HG02678 (cell line): ENCODE measurements around the gene ACADL.

ENCODE experiments used
- ATAC-seq: cut with Tn5 transposase; IDR thresholded peaks from one replicate; pipeline ENCODE4 v1.9.1; 2021; ENCODE audit warnings: mild to moderate bottlenecking, moderate library complexity; ENCODE audit not compliant: unreplicated experiment

Gene ACADL

DNA sequence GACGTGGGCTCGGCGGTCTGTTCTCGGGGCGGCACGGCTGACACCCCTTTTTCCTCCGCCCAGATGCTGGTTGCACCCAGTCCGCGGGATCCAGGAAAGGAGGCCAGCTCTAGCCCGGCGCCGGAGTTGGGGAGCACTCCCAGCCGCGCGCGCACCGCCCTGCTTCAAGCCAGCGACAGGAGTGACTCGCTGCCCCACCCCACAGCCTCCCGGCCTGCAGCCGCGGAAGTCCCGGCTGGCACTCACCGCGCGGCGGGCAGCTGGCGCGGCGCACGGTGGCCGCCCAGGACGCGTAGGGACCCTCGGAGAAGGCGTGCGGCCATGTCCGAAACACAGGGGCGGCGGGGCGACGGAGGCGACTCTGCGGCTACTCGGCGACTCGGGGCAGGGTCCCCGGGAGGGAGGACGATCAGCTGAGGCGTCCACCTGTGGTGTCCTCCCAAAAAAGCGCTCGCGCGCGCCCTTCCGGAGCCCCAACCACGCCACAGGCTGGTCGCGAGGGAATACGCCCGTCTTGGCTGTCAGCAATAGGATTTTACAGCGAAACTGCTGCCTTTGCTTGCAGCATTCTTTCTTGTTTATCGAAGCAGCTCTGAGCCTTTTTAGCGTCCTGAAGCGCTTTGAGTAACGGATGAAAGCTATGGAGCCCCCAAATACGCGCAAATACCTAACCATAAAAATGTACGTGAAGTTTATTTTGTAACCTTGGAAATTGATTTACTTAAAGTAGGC lies at the start of gene ACADL:
TSS of gene ACADL (minus strand) at position 507 of the 732 bp plus-strand sequence. CDS start at position 323, 184 bp downstream.
- ATAC-seq: peak; percentile 50

DNA sequence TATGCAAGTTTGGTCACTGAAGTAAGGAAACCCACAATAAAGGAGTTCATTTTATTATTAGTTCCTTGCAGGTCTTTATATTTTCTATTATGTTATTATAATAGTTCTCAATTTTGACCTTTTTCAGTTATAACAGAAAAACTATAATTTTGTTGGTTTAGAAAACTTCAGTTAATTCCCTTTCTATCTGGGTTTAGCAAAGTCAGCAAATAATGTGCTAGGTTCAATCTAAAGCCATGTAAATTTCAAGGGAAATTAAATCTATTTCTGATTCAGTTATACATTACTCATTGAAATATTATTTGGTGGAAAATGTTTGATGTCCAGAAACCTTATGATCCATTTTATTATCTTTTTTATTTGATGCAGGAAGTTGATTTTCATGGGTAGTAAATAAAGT lies 46.1 kb upstream of the ACADL start:
- ATAC-seq: no peak

DNA sequence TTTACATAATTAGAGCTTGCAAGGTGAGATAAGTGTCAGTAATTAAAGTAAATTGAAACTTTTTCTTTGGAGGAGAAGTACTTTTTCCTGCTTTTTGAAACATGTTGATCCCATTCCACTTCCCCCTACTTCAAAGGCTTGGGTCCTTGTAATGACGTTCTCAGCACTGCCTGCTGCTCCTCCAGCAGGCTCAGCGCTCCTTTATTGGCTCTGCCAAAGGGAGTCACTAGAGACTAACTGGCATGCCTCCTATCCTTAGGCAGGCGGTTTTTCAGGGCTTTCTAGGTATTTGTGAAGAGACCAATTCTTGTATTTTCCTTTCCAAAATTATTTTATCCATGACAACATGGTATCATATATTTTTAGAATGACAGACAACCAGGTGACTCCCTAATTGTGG lies 43.9 kb upstream of the ACADL start:
- ATAC-seq: no peak

DNA sequence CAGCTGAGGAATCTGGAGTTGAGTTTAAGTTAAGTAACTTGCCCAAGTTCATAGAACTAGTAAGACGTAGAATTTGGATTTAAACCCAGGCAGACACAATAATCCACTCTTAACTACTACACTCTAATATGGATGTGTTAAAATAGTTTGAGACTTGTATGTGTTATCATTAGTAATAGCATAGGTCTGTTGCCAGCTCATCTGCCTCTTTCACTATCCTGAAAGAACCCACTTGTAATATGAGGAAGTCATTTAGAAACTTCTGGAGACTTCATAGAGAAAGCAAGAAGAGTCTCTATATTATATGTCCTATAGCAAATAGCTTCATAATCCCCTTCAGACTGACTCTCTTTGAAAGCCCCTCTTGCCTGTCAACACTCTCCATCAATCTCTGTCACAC lies 43.0 kb upstream of the ACADL start:
- no peak for ATAC-seq

DNA sequence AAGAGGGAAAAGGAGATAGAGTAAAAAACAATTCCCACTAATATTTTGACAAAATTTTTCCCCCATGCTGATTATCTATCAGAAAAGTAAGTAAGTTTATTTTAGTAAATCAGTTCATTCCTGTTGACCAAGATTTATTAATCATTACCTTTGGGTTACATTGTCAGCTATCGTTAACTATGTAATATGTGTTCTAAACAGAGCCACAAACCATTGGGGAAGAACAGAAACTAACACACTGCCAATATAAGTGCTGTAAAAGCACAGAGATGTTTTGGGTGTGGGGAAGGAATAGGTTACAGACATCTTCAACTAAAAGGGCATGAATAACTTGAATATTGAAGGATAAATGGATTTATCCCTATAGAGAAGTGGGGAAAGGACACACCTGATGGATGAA lies 42.5 kb upstream of the ACADL start:
- no peak for ATAC-seq

DNA sequence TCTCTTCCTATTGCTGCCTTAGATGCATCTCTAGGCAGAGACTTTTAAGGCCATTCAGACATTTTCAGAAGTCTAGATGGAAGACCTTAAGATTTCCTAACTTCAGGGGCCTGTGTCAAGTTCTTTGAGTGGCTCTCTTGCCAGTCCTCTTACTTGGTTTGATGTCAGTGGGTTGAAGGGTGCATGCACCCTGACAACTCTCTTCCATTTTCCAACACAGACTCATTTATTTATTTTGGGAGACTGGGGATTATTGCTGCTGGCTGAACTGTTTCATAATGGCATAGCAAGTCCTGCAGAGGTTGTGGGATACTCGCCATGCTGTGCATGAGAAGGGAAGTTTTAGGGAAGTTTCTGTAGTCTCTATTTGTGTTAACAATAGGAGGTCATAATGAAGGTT lies 39.0 kb upstream of the ACADL start:
- ATAC-seq: no peak

DNA sequence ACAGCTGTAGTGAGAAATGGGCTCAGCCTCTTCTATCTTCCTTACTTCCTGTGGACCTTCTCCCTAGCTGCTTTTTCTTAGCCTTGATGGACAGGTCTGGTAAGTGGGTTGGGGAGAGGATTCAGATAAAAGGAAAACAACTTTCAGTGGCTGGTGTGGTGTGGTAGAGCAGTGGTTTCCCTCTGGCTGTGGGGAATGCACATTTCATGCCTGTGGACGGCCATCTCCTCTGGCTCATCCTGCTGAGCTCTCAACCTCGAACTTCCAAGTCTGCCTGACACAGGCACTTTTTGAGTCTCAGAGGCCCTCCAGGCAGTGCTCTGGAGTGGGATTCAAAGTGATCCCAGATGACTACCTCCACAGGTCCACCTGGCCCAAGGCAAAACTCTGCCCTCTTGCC lies 38.6 kb upstream of the ACADL start:
- no peak for ATAC-seq

DNA sequence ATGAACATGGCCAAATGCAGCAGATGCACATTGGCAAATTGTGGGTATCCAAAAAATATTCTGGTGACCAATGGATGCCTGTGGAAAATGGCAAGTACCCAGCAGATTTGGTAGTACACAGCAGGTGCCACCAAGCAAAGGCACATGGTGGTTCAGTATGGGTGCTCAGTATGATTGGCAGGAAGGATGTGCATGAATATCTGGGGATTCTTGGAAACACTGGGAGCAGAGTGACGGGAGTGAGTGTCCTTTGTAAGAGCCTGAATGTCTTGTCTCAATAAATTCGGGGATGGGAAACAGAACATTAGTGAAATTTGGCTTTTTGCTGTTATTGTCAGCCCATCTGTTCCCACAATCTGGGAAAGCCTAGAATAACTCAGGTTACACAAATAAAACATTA lies 36.8 kb upstream of the ACADL start:
- no peak for ATAC-seq

DNA sequence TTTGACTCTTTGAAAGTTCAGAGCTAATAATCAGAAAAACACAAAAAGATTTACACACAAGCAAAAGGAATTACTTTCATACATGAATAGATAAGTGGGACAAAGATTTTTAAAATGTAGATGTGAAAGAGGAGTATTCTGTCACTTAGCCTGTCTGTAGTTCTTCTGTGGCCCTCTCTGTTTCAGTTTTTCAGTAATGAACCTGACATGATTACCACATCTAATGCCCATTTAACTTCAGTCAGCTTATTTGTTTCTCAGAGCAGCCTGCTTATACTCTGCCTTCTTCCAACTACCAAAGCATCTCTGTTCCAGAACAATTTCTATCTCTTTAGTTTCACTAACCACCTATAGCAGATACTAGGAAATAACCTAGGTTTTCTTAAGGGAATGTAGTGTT lies 34.4 kb upstream of the ACADL start:
- ATAC-seq: no peak

DNA sequence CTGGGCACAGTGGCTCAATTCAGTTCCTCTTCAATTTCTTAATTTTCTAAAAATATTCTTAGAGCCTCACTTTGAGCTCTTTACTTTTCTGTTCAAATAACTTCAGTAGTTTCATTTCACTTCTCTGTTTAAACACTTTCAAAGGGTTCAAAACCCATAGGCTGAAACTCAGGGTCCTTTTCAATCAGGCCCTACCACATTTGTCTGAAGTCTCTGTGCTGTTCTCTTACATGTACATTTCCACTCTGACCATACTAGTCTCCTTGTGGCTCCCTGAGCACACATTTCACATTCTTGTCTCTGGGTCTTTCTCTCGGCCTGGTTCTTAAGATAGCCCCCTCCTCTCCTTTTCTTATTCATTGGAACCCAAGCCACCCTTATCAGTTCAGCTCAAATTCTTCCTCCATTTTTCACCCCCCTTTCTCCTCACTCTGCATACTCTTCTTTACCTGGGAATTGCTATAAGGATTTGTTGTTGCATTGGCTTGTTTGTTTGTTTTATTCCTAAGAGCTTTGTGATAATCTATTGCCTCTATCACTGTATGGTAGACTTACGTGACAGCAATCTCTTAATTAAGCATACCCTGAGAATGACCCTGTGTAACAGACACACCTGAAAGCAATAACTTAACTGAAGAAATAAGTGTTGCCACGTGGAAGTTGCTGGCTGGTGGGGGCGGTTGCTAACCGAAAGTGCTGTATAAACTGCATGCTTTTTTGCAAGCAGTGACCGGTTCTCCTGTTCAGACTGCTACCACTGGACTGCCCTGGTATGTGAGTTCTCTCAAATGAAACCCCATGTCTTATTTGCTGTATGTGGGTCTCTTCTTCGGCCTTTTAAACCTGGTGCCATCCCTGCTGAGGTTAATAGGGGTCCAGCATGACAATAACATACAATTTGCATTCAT lies 27.7 kb upstream of the ACADL start:
- no peak for ATAC-seq

DNA sequence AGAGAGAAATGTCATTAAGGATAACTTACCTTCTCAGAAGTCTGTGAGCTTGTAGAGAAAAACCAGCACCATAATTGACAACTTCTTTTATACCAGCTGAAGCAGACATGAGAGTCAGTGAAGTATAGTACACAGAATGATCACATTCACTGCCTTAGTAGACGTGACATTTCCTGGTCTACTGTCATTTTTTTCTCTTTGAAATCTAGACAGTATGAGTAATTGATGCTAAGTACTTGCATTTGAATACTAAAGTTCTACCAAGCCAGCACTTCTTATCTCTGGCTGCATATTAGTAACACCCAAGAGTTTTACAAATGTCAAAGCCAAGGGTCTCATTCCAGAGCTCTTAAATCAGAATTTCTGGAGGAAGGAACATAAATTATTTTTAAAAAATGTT lies 25.4 kb upstream of the ACADL start:
- ATAC-seq: no peak

DNA sequence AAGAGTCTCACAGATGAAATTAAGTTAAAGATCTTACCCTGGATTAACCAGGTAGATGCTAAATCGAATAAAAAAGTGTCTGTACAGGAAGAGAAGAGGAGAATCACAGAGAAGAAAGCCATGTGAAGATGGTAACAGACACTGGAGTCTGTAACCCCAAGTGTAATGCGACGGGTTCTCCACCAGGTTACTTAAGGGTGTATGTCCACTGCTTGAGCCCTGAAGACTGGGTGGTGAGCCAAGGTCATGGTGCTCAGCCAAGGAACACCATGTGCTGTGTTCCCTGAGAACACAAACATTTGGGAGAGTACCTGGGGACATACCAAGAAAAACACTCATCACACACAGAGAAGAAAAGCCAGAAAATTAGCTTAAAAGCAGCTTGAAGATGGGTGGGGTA lies 8.2 kb upstream of the ACADL start:
- ATAC-seq: no peak

DNA sequence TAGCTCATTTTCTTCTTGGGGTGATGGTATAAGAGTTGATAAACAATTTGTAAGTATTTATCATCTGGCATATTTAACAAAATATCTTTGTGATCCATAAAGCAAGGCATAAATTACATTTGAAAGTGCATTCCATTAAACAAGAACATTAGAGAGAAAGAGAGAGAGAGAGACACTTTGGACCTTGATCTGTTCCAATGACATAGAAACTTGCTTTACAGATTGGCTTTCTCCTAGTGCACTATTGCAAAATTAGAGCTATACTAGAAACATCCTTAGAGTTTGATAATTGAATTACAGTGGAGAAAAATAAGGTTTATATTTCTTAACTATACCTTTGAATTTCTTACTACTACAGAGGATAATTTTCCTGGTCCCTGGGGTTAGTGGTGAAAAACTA lies 5.7 kb upstream of the ACADL start:
- no peak for ATAC-seq

DNA sequence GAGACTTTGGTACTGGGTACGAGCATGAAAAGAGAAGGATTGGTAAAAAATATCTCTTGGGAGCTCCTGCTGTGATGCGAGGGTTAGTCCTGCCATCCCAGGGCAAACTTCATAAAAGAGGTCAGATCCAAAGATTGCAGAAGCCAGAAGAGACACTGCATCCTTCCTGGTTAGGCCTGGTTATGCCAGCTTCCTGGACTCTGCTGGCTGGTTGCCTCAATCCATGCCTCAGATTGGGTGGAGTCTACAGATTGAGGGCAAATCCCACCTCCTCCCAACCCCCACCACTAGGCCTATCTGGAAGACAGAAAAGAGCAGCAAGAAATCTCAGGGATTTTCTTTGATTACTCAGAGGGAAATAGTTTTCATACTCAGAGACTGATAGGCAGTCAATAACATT lies 5.3 kb upstream of the ACADL start:
- no peak for ATAC-seq

DNA sequence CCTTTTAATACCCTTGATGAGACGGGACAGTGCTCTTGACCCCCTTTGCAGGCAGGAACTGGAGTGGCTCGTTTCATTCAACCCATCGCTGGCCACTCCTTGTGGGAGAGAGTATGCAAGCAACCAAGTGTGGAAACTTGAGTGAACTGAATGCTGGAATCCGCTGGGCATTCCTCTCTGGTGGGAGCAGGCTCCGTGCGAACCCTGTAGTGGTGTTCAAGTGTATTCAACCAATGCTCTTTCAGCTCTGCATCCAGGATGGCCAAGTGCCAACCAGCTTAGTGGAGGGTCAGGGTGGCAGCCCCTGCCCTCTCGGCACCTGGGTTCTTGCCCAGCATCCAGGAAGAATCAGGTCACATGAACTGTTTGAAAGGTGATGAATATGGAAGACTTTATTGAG lies 3.3 kb upstream of the ACADL start:
- no peak for ATAC-seq

DNA sequence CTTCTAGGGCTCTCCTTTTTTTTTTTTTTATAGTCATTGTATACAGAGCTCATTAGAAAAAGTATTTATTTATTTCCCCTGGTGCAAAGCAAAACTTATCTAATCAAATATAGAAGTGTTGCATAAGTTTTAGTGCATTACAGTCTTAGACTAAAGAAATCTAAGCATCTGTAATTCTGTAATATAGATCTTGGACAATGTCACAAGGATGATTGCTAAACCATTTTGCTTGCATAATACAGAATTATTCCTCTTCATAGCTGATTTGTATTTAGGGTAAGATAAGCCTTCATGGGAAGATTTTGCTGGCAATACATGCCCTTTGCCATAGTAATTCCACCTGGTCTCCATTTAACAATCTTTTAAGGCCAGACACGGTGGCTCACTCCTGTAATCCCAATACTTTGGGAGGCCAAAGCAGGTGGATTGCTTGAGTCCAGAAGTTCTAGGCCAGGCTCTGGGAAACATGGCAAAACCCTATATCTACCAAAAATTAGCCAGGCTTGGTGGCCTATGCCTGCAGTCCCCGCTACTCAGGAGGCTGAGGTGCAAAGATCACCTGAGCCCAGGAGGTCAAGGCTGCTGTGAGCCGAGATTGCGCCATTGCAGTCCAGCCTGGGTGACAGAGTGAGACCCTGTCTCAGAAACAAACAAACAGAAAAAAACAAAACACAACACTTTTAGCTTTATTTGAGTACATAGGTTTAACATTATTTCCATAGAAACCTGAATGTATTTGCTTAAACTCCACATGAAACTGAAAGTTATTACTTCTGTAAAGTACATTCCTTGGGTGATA lies 2.2 kb upstream of the ACADL start:
- ATAC-seq: no peak

DNA sequence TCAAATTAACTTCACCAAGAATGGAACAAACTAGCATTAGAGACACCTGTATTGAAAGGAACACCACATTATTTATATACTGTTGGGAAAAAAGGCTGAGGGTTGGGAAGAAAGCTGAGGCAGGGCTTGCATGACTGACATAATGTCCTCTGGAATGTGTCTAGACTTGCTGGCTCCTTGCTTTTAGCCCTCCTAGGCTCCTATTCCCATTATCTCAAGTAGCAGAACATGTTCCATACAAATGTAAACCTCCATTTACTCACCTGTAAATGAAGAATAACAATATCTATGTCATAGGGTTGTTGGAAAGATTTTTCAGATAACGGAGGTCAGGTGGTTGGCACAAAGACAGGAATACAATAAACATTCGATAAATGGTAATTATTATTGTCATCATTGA lies 976 bp upstream of the ACADL start:
- no peak for ATAC-seq

DNA sequence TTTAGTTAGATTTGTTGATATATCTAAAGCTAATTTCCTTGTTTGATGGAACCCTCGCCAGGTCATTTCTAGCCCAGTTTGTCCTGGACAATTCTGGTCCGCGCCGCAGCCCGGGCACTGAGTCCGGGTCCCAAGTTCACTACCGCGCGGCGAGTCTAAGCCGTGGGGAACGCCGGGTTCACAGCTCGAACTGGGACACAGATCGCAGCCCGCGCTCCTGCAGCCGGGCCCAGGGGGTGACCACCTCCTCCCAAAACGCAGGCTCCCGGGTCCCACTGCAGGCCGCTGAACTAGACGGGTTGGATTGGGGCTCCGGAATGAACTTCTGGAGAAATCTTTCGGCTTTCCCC lies 681 bp downstream of the ACADL start:
- ATAC-seq: peak; percentile 14

DNA sequence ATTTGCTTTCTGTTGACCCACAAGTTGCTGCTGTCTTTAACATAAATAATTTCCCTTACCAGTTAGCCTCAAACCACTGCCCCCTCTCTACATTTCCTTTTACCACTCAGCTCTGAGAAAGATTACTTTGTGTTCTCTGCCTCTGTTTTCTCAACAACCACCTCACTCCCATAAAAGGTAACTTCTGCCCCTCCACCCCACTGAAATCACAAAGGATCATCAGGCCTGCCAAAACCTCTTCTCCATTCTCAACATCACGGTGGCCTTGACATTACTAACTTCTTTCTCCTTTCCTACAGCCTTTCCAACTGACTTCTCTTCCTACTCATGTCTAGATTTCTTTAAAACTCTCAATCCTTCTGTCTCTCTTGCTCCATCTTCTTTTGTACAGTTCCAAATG lies 10.1 kb downstream of the ACADL start:
- ATAC-seq: no peak

DNA sequence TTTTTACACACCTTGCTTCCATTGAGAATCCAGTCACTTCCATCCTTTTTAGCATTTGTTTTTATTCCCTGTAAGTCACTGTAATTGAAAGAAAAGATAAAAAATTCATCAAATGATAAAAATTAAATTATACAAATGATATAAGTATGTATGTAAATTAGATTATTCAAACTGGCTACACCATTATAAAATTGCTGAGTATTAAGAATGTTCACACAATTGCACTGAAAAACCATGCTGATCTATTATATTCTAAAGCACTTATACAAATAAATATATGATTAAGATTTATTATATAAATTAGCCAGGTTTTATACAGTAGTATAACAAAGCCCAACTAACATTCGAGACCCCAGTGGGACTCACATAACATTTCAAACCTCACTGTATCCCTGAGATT lies 15.1 kb downstream of the ACADL start:
- ATAC-seq: no peak

DNA sequence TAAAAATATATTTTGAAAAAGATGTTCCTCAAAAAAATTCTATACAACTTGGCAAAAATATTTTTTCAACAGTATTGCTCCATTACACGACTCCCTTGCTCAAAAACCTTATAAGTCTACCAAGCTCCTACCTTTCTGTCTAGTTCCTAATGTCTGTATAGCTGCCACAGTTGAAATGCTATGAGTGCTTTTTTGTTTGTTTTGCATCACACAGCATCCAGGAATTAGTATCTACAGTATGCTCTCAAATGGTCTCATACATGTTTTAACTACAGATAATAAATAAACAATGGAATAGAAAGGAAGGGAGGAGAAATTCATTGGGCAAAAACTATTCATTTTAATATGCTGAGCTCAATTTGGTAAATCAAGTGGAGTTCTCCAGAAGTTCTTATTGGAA lies 17.3 kb downstream of the ACADL start:
- no peak for ATAC-seq

DNA sequence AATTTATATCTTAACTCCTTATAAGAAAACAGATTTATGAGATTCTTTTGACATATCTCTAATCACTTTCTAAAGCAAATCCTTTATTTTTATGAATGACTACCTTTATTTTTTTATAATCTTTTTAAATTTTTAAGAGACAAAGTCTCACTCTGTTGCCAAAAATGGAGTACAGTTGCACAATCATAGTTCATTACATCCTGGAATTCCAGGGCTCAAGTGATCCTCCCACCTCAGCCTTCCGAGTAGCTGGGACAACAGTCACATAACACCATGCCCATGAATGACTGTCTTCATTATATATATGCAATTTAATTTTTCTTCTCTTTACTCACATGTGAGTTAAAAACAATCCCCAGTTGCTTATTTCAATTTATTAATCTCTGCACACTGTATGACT lies 21.7 kb downstream of the ACADL start:
- no peak for ATAC-seq
